Measurements from ENCODE around the gene PCNA.

Gene PCNA

DNA sequence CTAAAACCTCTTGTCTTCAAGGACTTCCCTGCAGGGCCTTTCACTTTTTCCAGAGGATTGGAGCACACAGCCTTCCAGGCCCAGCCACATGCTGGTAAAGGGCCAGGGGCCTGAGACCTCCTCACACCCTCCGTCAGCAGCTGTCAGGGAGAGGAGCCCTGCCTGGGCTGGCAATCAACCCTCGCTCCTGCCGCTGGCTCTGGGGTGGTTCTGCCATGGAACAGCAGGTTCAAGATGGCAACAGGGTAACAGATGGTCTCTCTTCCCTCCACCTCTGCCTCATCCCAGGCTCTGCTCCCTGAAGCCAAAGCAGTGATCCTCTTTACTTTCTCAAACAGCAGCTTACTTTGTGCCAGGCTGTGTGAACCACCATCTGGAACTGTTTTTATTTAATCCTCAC, 23.8 kb downstream of the PCNA start:
- H4K20me1 ChIP-seq (ENCODE audit: low read depth, low read length) = no peaks in the 10 kb centered on the region
- no peak overlapping the region for H3K4me3 ChIP-seq (ENCODE audit: insufficient read depth, low read length, poor library complexity, severe bottlenecking)
- peaks cover 7% of the 10 kb centered on the region; the same call in 1 of the 2 replicates for H3K36me3 ChIP-seq (ENCODE audit: low read length)
- H3K9ac ChIP-seq (ENCODE audit: low read length) = no peak overlapping the region
- no peaks in the 10 kb centered on the region for H3K9me3 ChIP-seq (ENCODE audit: insufficient read depth, low read length)
- H3K27me3 ChIP-seq (ENCODE audit: low read length) = no peaks in the 10 kb centered on the region
- no peaks in the 10 kb centered on the region for H3K79me2 ChIP-seq (ENCODE audit: insufficient read depth, low read length)
- TF ChIP-seq EZH2phosphoT487 (conservative IDR thresholded peaks at IDR 0.05; ENCODE audit: low read length) = no peak
- TF ChIP-seq, protein P1, sequence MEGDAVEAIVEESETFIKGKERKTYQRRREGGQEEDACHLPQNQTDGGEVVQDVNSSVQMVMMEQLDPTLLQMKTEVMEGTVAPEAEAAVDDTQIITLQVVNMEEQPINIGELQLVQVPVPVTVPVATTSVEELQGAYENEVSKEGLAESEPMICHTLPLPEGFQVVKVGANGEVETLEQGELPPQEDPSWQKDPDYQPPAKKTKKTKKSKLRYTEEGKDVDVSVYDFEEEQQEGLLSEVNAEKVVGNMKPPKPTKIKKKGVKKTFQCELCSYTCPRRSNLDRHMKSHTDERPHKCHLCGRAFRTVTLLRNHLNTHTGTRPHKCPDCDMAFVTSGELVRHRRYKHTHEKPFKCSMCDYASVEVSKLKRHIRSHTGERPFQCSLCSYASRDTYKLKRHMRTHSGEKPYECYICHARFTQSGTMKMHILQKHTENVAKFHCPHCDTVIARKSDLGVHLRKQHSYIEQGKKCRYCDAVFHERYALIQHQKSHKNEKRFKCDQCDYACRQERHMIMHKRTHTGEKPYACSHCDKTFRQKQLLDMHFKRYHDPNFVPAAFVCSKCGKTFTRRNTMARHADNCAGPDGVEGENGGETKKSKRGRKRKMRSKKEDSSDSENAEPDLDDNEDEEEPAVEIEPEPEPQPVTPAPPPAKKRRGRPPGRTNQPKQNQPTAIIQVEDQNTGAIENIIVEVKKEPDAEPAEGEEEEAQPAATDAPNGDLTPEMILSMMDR (IDR thresholded peaks at IDR 0.05; ENCODE audit: insufficient read depth, low read length, poor library complexity, severe bottlenecking) = no peak
- no peak overlapping the region for H2AFZ ChIP-seq (ENCODE audit: low read depth, low read length, severe bottlenecking)
- H3F3A ChIP-seq (ENCODE audit: insufficient read depth) = 0 out of 2 replicates have a peak, but pooled peaks cover under 1% of the 10 kb centered on the region
- H3K27ac ChIP-seq (ENCODE audit: low read depth, low read length) = no peak overlapping the region
- H3K9me2 ChIP-seq (replicated peaks; ENCODE audit: insufficient read depth, low read length) = no peaks in the 10 kb centered on the region
- H3K4me2 ChIP-seq (ENCODE audit: low read depth, low read length, poor library complexity, severe bottlenecking) = no peak overlapping the region

DNA sequence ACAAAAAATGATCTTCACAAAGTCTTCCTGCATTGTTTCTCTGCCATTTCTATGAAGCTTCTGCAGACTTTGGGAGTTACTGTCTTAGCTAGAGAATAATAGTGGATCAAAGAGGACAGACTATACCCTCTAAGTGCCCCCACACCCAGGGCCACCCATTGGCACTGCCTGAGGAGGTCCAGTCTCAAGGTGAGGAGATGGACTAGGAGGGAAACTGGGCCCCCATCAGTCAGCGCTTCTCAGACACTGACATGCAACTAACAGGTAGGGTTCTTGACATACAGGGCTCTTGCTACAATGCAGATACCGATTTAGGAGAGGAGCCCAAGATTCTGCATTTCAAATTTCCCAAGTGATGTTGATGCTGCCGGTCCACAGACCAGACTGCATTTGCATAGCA, 24.3 kb downstream of the PCNA start:
- Histone ChIP-seq H3K27me3 (ENCODE audit: low read length) (no peaks in the 10 kb centered on the region), H3K79me2 (ENCODE audit: insufficient read depth, low read length) (no peaks in the 10 kb centered on the region), H3F3A (ENCODE audit: insufficient read depth) (no peaks in the 10 kb centered on the region), H3K4me3 (ENCODE audit: insufficient read depth, low read length, poor library complexity, severe bottlenecking) (no peak overlapping the region), H3K9me2 (replicated peaks; ENCODE audit: insufficient read depth, low read length) (no peaks in the 10 kb centered on the region), H3K36me3 (ENCODE audit: low read length) (peaks cover 6% of the 10 kb centered on the region; the same call in 1 of the 2 replicates), H2AFZ (ENCODE audit: low read depth, low read length, severe bottlenecking) (no peak overlapping the region), H3K9ac (ENCODE audit: low read length) (no peak overlapping the region), H3K27ac (ENCODE audit: low read depth, low read length) (no peak overlapping the region), H4K20me1 (ENCODE audit: low read depth, low read length) (no peaks in the 10 kb centered on the region), H3K9me3 (ENCODE audit: insufficient read depth, low read length) (no peaks in the 10 kb centered on the region), H3K4me2 (ENCODE audit: low read depth, low read length, poor library complexity, severe bottlenecking) (no peak overlapping the region)
- TF ChIP-seq, protein P1 (IDR thresholded peaks at IDR 0.05; ENCODE audit: insufficient read depth, low read length, poor library complexity, severe bottlenecking) = no peak
- no peak for TF ChIP-seq EZH2phosphoT487 (conservative IDR thresholded peaks at IDR 0.05; ENCODE audit: low read length)

DNA sequence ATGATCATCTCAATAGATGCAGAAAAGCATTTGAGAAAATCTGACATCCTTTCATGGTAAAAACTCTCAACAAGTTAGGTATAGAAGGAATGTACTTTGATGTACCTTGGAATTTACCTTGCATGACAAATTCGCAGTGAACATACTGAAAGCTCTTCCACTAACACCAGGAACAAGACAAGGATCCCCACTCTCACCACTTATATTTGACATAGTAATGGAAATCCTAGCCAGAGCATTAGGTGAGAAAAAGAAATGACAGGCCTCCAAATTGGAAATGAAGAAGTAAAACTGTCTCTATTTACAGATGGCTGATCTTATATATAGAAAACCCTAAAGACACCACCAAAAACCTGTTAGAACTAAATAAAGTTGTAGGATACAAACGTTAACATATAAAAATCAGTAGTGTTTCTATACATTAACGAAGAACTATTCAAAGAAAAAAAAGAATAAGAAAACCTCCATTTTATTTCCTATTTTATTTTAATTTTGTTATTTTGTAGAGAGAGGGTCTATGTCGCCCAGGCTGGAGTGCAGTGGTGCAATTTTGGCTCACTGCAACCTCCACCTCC, 26.9 kb downstream of the PCNA start:
- Histone ChIP-seq H3F3A (ENCODE audit: insufficient read depth) (no peaks in the 10 kb centered on the region), H3K79me2 (ENCODE audit: insufficient read depth, low read length) (no peaks in the 10 kb centered on the region), H3K9ac (ENCODE audit: low read length) (no peak overlapping the region), H3K4me3 (ENCODE audit: insufficient read depth, low read length, poor library complexity, severe bottlenecking) (no peak overlapping the region), H3K27me3 (ENCODE audit: low read length) (no peaks in the 10 kb centered on the region), H3K9me3 (ENCODE audit: insufficient read depth, low read length) (no peaks in the 10 kb centered on the region), H3K4me2 (ENCODE audit: low read depth, low read length, poor library complexity, severe bottlenecking) (peak overlapping the region; percentile 36), H2AFZ (ENCODE audit: low read depth, low read length, severe bottlenecking) (no peak overlapping the region), H3K9me2 (replicated peaks; ENCODE audit: insufficient read depth, low read length) (no peaks in the 10 kb centered on the region), H3K36me3 (ENCODE audit: low read length) (no peaks in the 10 kb centered on the region), H4K20me1 (ENCODE audit: low read depth, low read length) (no peaks in the 10 kb centered on the region), H3K27ac (ENCODE audit: low read depth, low read length) (peak overlapping the region; percentile 33)
- TF ChIP-seq EZH2phosphoT487 (conservative IDR thresholded peaks at IDR 0.05; ENCODE audit: low read length) = no peak
- TF ChIP-seq, protein P1 (IDR thresholded peaks at IDR 0.05; ENCODE audit: insufficient read depth, low read length, poor library complexity, severe bottlenecking) = no peak
